WTC11 (cell line): ENCODE data around the gene COL18A1. TPM values are rescaled to one million over a fixed set of nuclear protein-coding genes. Genes with fewer than 3 reads are reported as not detected.

Source experiments
- ATAC-seq: fragments of 200-7000 bp; cut with Tn5 transposase; 2 replicates; pipeline ENCODE4 v1.10.0; 2021; ENCODE audit warnings: mild to moderate bottlenecking, moderate library complexity
- CTCF ChIA-PET: fragments of 300-600 bp; sonication (Branson Sonifier 250); formaldehyde crosslinking; loops from one replicate; lab custom pipeline; 2021; ENCODE audit warnings: antibody characterized with exemption; lab: Charles Lee
- POLR2A ChIA-PET: fragments of 350-600 bp; sonication (Branson Sonifier 250); formaldehyde crosslinking; loops from one replicate; lab custom pipeline; 2021; ENCODE audit warnings: antibody characterized with exemption; lab: Charles Lee
- DNase-seq: peaks from one replicate; pipeline ENCODE4 v3.0.0; 2021; ENCODE audit warnings: low spot score
- H3K27ac Mint-ChIP-seq: 2 replicates; pipeline ENCODE4 v1.8.0; 2021; ENCODE audit warnings: mixed read lengths
- H3K27me3 Mint-ChIP-seq: 2 replicates; pipeline ENCODE4 v1.8.0; 2021; ENCODE audit warnings: low read depth, mild to moderate bottlenecking, moderate library complexity, mixed read lengths
- H3K36me3 Mint-ChIP-seq: 2 replicates; pipeline ENCODE4 v1.8.0; 2021; ENCODE audit warnings: mixed read lengths
- H3K4me1 Mint-ChIP-seq: 2 replicates; pipeline ENCODE4 v1.8.0; 2022; ENCODE audit warnings: mixed read lengths
- H3K4me3 Mint-ChIP-seq: 2 replicates; pipeline ENCODE4 v1.8.0; 2021; ENCODE audit warnings: mild to moderate bottlenecking, moderate library complexity, mixed read lengths
- H3K9me3 Mint-ChIP-seq: 2 replicates; pipeline ENCODE4 v1.8.0; 2021; ENCODE audit warnings: mixed read lengths
- ATF2 ChIP-seq: sonication (generic); formaldehyde crosslinking; IDR thresholded peaks from 2 replicates; pipeline ENCODE4 v1.8.1; 2022; ENCODE audit warnings: low read depth, missing genetic modification reagents, borderline replicate concordance
- CBFB ChIP-seq: sonication (generic); formaldehyde crosslinking; IDR thresholded peaks from 2 replicates; pipeline ENCODE4 v1.8.1; 2022; ENCODE audit warnings: mild to moderate bottlenecking, low read depth, missing genetic modification reagents
- EMX1 ChIP-seq: fragments of 250-450 bp; sonication (Bioruptor Pico); IDR thresholded peaks from 2 replicates; pipeline ENCODE4 v1.8.0; 2021; ENCODE audit warnings: mild to moderate bottlenecking
- HMGA2 ChIP-seq: fragments of 250-450 bp; sonication (Bioruptor Pico); IDR thresholded peaks from 2 replicates; pipeline ENCODE4 v1.4.0; 2021; ENCODE audit warnings: mild to moderate bottlenecking, moderate library complexity
- IRF1 ChIP-seq: sonication (generic); formaldehyde crosslinking; IDR thresholded peaks from 2 replicates; pipeline ENCODE4 v1.8.0; 2023; ENCODE audit warnings: missing genetic modification reagents
- KAT7 ChIP-seq: sonication (generic); formaldehyde crosslinking; IDR thresholded peaks from 2 replicates; pipeline ENCODE4 v1.8.1; 2023; ENCODE audit warnings: missing genetic modification reagents, mild to moderate bottlenecking, borderline replicate concordance
- MYBL2 ChIP-seq: sonication (generic); formaldehyde crosslinking; IDR thresholded peaks from 2 replicates; pipeline ENCODE4 v1.8.1; 2023; ENCODE audit warnings: mild to moderate bottlenecking, moderate library complexity, missing genetic modification reagents
- NFATC4 ChIP-seq: fragments of 250-450 bp; sonication (Bioruptor Pico); IDR thresholded peaks from 2 replicates; pipeline ENCODE4 v1.9.0; 2021; ENCODE audit warnings: mild to moderate bottlenecking
- NFYB ChIP-seq: sonication (generic); formaldehyde crosslinking; conservative IDR thresholded peaks from 2 replicates; pipeline ENCODE4 v1.8.0; 2022; ENCODE audit warnings: low read depth, missing genetic modification reagents
- NR1H2 ChIP-seq: sonication (generic); formaldehyde crosslinking; IDR thresholded peaks from 2 replicates; pipeline ENCODE4 v1.9.0; 2021; ENCODE audit warnings: mild to moderate bottlenecking, moderate library complexity, missing genetic modification reagents
- PRDM15 ChIP-seq: sonication (generic); formaldehyde crosslinking; IDR thresholded peaks from 2 replicates; pipeline ENCODE4 v1.8.0; 2022; ENCODE audit warnings: missing genetic modification reagents
- SMAD4 ChIP-seq: sonication (generic); formaldehyde crosslinking; IDR thresholded peaks from 2 replicates; pipeline ENCODE4 v1.8.0; 2022; ENCODE audit warnings: mild to moderate bottlenecking, missing genetic modification reagents
- TCF7 ChIP-seq: sonication (generic); formaldehyde crosslinking; IDR thresholded peaks from 2 replicates; pipeline ENCODE4 v1.8.0; 2022; ENCODE audit warnings: mild to moderate bottlenecking, low read depth, missing genetic modification reagents, moderate library complexity
- TEAD1 ChIP-seq: sonication (generic); formaldehyde crosslinking; IDR thresholded peaks from 2 replicates; pipeline ENCODE4 v1.8.0; 2022; ENCODE audit warnings: mild to moderate bottlenecking, missing genetic modification reagents
- TEAD4 ChIP-seq: sonication (generic); formaldehyde crosslinking; IDR thresholded peaks from 2 replicates; pipeline ENCODE4 v1.8.0; 2022; ENCODE audit warnings: mild to moderate bottlenecking, missing genetic modification reagents
- ZMAT4 ChIP-seq: fragments of 250-450 bp; sonication (Bioruptor Pico); IDR thresholded peaks from 2 replicates; pipeline ENCODE4 v1.9.0; 2021; ENCODE audit warnings: mild to moderate bottlenecking
- ZNF138 ChIP-seq: sonication (generic); formaldehyde crosslinking; conservative IDR thresholded peaks from 2 replicates; pipeline ENCODE4 v1.8.1; 2022; ENCODE audit warnings: mild to moderate bottlenecking, moderate library complexity, missing genetic modification reagents
- ZNF396 ChIP-seq: fragments of 250-450 bp; sonication (Bioruptor Pico); IDR thresholded peaks from 2 replicates; pipeline ENCODE4 v1.8.0; 2021; ENCODE audit warnings: mild to moderate bottlenecking, moderate library complexity, borderline replicate concordance
- ZSCAN18 ChIP-seq: fragments of 250-450 bp; sonication (Bioruptor Pico); IDR thresholded peaks from 2 replicates; pipeline ENCODE4 v2.1.2; 2022; ENCODE audit warnings: mild to moderate bottlenecking, moderate library complexity
- total RNA-seq: library from RNA; stranded (reverse); gene quantifications from 3 replicates; pipeline ENCODE4 v1.2.3, GENCODE V29; 2021
- TF ChIP-seq, protein P1 (sequence below): sonication (generic); formaldehyde crosslinking; IDR thresholded peaks from 2 replicates; pipeline ENCODE4 v1.8.1; 2023; ENCODE audit warnings: mild to moderate bottlenecking, missing genetic modification reagents, moderate library complexity

Gene COL18A1
- total RNA-seq, 1 experiment from 2014 or later, result 231 TPM

DNA sequence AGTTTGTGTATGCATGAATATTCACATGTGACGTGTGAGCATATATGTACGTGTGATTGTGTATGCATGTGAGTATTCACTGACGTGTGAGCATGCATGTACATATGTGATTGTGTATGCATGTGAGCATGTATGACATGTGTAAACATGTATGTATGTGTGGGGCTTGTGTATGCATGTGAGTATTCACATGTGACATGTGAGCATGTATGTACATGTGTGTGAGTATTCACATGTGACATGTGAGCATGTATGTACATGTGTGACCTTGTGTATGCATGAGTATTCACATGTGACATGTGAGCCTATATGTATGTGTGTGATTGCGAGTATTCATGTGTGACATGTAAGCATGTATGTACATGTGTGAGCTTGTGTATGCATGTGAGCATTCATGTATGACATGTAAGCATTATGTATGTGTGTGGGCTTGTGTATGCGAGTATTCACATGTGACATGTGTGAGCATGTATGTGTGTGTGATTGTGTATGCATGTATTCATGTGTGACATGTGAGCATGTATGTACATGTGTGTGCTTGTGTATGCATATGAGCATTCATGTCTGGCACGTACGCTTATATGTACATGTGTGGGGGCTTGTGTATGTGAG lies 47.8 kb downstream of the COL18A1 start:
- TF ChIP-seq PRDM15 (CRISPR knock-in tag) (no peak), TEAD1 (CRISPR knock-in tag) (no peak)
- CTCF ChIA-PET, result interaction anchor here (1.0 kb wide), 1 partner anchor 13 kb away, joined by 4 read pairs; no protein-coding TSS in a partner anchor
- no peak overlapping the region for H3K4me3 Mint-ChIP-seq
- peaks cover 3% of the 10 kb centered on the region; the same call in 1 of the 2 replicates for H3K4me1 Mint-ChIP-seq
- no peaks in the 10 kb centered on the region for H3K27me3 Mint-ChIP-seq
- POLR2A ChIA-PET, result no interaction called here
- DNase-seq, result no peak
- ATAC-seq, result no peak
- H3K9me3 Mint-ChIP-seq, result peaks cover 14% of the 10 kb centered on the region
- peaks cover 21% of the 10 kb centered on the region for H3K36me3 Mint-ChIP-seq
- H3K27ac Mint-ChIP-seq, result peak overlapping the region; percentile 97

DNA sequence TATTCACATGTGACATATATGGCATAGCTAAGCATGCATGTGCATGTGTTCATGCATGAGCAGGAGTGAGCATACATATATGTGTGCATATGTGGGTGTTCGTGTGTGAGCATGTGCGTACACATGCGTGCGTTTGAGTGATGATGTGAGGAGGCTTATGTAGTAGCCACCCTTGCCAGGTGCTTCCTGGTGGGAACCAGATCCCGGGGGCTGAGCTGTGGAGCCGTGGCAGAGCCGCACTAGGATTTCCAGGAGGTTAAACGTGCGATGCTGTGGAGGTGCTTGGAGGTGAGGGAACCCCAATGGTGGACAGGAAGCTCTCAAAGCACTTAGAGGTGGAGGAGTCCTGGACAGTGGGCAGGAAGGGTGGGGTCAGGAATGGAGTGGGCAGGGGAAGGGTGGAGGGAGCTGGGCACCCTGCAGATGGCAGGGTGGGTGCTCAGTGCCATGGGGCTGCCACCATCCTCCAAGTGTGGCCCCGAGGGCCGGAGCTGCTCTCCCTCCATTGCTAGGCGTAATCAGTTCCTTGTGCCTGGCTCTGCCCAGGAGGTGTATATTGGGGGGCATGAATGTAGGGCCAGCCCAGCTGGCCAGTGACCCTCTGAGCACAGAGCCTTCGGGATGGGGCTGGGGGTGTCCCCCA lies 48.5 kb downstream of the COL18A1 start:
- Mint-ChIP-seq H3K27me3 (no peaks in the 10 kb centered on the region), H3K36me3 (peaks cover 14% of the 10 kb centered on the region; the same call in 1 of the 2 replicates), H3K4me3 (no peak overlapping the region), H3K4me1 (peaks cover 3% of the 10 kb centered on the region; the same call in 1 of the 2 replicates), H3K9me3 (peaks cover 14% of the 10 kb centered on the region), H3K27ac (peak overlapping the region; percentile 97)
- ATAC-seq, result no peak
- ChIA-PET POLR2A (no interaction called here), CTCF (interaction anchor here (1.0 kb wide), 1 partner anchor 14 kb away, joined by 4 read pairs; no protein-coding TSS in a partner anchor)
- DNase-seq, result no peak
- TF ChIP-seq IRF1 (CRISPR knock-in tag) (no peak), TCF7 (no peak), SMAD4 (no peak), PRDM15 (CRISPR knock-in tag) (no peak), NFATC4 (CRISPR knock-in tag) (no peak), ATF2 (CRISPR knock-in tag) (no peak), ZNF138 (CRISPR knock-in tag) (no peak), MYBL2 (no peak), TEAD4 (CRISPR knock-in tag) (no peak), NFYB (no peak), NR1H2 (CRISPR knock-in tag) (no peak), KAT7 (CRISPR knock-in tag) (no peak), ZMAT4 (CRISPR knock-in tag) (no peak), ZNF396 (CRISPR knock-in tag) (no peak), HMGA2 (no peak), EMX1 (CRISPR knock-in tag) (no peak), CBFB (no peak), ZSCAN18 (CRISPR knock-in tag) (no peak)
- TF ChIP-seq, protein P1, sequence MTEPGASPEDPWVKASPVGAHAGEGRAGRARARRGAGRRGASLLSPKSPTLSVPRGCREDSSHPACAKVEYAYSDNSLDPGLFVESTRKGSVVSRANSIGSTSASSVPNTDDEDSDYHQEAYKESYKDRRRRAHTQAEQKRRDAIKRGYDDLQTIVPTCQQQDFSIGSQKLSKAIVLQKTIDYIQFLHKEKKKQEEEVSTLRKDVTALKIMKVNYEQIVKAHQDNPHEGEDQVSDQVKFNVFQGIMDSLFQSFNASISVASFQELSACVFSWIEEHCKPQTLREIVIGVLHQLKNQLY, result no peak
